Fibroblast of pulmonary artery (primary cell): ENCODE results near the gene SPATS2L.

Experiments
- DNase-seq: peaks from one replicate; pipeline ENCODE4 v3.0.0-alpha.2; 2010; ENCODE audit warnings: low read depth
- H3K4me3 ChIP-seq: replicated peaks from 2 replicates; pipeline ENCODE4 v1.5.1; 2011; ENCODE audit warnings: low read depth, mild to moderate bottlenecking, control low read depth, low read length, moderate library complexity
- TF ChIP-seq, protein P1 (sequence below): IDR thresholded peaks from 2 replicates; pipeline ENCODE4 v1.5.1; 2011; ENCODE audit warnings: mild to moderate bottlenecking, control low read depth, low read length, inconsistent platforms; ENCODE audit errors: missing control alignments

SPATS2L gene

DNA sequence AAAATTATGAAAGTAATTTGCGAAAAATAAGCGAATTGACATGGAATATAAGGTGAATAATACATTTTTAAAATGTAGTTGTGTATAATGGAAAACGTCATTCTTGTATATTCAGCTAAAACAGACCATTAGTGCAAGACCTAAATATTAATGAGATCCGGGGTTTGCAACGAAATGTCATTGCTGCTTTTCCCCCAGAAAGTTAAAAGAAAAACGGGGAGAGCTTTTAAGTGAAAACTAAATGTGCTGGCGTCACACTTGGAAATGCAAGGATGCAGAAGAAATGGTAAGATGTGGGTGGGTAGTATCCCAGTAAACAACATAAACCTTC, 219.0 kb downstream of the SPATS2L start:
- no peak for DNase-seq

DNA sequence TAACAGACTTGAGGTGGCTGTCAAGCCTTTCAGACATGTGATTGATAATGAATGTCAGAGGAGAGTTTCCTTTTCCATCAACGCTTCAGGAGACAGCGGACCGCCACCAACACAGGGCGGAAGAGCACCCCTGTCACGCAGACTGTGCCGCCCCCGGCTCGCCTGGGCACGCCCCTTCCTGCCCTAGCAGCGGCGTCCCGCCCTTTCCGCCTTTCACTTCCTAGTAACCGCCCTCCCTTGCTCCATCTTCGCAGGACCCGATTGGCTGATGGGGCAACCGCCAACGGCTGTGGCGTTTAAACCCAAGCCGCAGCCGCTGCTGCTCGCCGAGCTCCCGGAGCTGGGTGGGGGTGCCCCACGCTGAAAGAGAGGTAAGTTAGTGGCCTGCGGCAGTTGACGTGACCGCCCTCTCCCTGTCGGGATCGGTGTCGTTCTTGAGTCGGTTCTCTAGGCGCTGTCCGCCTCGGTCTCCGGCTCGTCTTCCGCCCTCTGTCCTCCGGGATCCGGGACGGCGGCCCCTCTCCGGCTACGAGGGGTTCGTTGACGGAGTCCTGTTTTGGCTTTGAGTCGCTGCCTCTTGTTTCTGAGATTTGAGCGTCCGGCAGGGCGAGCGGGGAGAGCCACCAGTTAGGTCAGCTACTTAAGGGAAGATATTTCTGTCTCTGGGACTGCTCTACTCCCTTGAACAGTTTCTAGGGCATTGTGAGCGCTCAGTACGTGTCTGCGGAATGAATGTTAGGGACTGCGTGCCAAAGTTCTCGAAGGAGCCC, 219.6 kb downstream of the SPATS2L start, which contains the start of gene SGO2:
Gene SGO2 (plus strand): TSS at position 326 of the 770 bp plus-strand sequence. CDS start 6,769 bp downstream, outside the sequence.
- H3K4me3 ChIP-seq, result peak within 1 kb of the TSS; percentile 93
- DNase-seq, result peak; percentile 92
- TF ChIP-seq, protein P1, sequence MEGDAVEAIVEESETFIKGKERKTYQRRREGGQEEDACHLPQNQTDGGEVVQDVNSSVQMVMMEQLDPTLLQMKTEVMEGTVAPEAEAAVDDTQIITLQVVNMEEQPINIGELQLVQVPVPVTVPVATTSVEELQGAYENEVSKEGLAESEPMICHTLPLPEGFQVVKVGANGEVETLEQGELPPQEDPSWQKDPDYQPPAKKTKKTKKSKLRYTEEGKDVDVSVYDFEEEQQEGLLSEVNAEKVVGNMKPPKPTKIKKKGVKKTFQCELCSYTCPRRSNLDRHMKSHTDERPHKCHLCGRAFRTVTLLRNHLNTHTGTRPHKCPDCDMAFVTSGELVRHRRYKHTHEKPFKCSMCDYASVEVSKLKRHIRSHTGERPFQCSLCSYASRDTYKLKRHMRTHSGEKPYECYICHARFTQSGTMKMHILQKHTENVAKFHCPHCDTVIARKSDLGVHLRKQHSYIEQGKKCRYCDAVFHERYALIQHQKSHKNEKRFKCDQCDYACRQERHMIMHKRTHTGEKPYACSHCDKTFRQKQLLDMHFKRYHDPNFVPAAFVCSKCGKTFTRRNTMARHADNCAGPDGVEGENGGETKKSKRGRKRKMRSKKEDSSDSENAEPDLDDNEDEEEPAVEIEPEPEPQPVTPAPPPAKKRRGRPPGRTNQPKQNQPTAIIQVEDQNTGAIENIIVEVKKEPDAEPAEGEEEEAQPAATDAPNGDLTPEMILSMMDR, result peak; percentile 1

More for the DNA sequence above, 219.0 kb downstream of the SPATS2L start:
- H3K4me3 ChIP-seq, result peak overlapping the region; percentile 93
- TF ChIP-seq, protein P1, result no peak

DNA sequence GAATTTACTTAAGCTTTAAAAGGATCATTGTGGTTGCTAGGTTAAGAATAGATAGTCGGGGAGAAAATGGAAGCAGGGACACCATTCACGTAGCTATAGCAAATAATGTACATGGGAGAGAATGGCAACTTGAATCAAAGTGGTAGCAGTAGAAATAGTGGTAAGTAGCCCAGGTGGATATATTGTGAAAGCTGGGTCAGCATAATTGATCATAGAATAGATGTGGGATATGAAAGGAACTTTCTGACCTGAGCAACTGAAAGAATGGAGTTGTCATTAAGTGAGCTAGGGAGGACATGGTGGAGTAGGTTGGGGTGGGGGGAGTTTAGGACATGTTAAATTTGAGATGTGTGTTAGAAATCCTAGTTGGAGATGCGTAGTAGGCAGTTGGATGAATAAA, 221.7 kb downstream of the SPATS2L start:
- TF ChIP-seq, protein P1, result no peak
- no peak overlapping the region for H3K4me3 ChIP-seq
- no peak for DNase-seq
